ENCODE data around the gene GPR176.

GPR176 gene

GRCh38 chr15:39888809-39889208 is 31.3 kb downstream of the GPR176 start:
- Histone ChIP-seq H2AFZ (ENCODE audit: low read depth, low read length) (no peak overlapping the region), H3K4me1 (ENCODE audit: control insufficient read depth, insufficient read depth, low read depth, low read length) (no peaks in the 10 kb centered on the region), H3K9ac (ENCODE audit: low read length) (no peak overlapping the region), H4K8ac (ENCODE audit: low read length) (no peak overlapping the region), H3K79me1 (replicated peaks; ENCODE audit: low read length, poor library complexity, severe bottlenecking) (peaks cover 32% of the 10 kb centered on the region), H4K91ac (ENCODE audit: low read length) (no peak overlapping the region), H3K4me3 (ENCODE audit: insufficient read depth in 1 of 2, low read depth in 1 of 2, low read length in 2 of 2) (no peak overlapping the region), H2BK15ac (ENCODE audit: low read depth, poor library complexity, severe bottlenecking) (no peak overlapping the region), H3K4ac (ENCODE audit: low read depth in 1 of 2, low read length in 2 of 2) (no peak overlapping the region), H2AK5ac (ENCODE audit: low read length, severe bottlenecking) (no peak overlapping the region), H3K18ac (ENCODE audit: low read depth in 1 of 2, low read length in 2 of 2) (no peak overlapping the region), H2BK5ac (ENCODE audit: low read depth, low read length, poor library complexity, severe bottlenecking) (no peak overlapping the region), H2BK12ac (ENCODE audit: low read length in 2 of 2) (no peak overlapping the region), H3K9me3 (ENCODE audit: control insufficient read depth, low read length) (no peaks in the 10 kb centered on the region), H3K14ac (ENCODE audit: low read length in 2 of 2) (no peak overlapping the region), H2BK120ac (ENCODE audit: low read depth, low read length) (no peak overlapping the region), H3K4me2 (ENCODE audit: low read length, poor library complexity, severe bottlenecking) (no peak overlapping the region), H3K36me3 (ENCODE audit: control insufficient read depth in 1 of 2, insufficient read depth in 2 of 2, low read depth in 1 of 2, low read length in 2 of 2) (peaks cover 0 to 2% of the 10 kb centered on the region in 2 experiments), H3K23ac (ENCODE audit: low read length in 2 of 2) (no peak overlapping the region), H3K27me3 (ENCODE audit: control insufficient read depth in 1 of 2, insufficient read depth in 1 of 2, low read length in 2 of 2) (no peaks in the 10 kb centered on the region), H3K27ac (ENCODE audit: low read length, poor library complexity, severe bottlenecking) (no peak overlapping the region)
- no peak for DNase-seq
- WGBS: 63% methylated on average over 2 of the region's 2 CpGs

GRCh38 chr15:39888243-39888642 is 31.8 kb downstream of the GPR176 start:
- Histone ChIP-seq H2BK15ac (ENCODE audit: low read depth, poor library complexity, severe bottlenecking) (no peak overlapping the region), H3K79me1 (replicated peaks; ENCODE audit: low read length, poor library complexity, severe bottlenecking) (peaks cover 32% of the 10 kb centered on the region)
- 82% methylated on average over 1 of the region's 1 CpG for WGBS

GRCh38 chr15:39887832-39888231 is 32.2 kb downstream of the GPR176 start:
- Histone ChIP-seq H2BK5ac (ENCODE audit: low read depth, low read length, poor library complexity, severe bottlenecking) (no peak overlapping the region), H3K9ac (ENCODE audit: low read length) (no peak overlapping the region), H2BK12ac (ENCODE audit: low read length in 2 of 2) (no peak overlapping the region), H4K8ac (ENCODE audit: low read length) (no peak overlapping the region), H3K36me3 (ENCODE audit: control insufficient read depth in 1 of 2, insufficient read depth in 2 of 2, low read depth in 1 of 2, low read length in 2 of 2) (peaks cover 0 to 2% of the 10 kb centered on the region in 2 experiments), H3K4me2 (ENCODE audit: low read length, poor library complexity, severe bottlenecking) (no peak overlapping the region), H3K18ac (ENCODE audit: low read depth in 1 of 2, low read length in 2 of 2) (no peak overlapping the region), H4K91ac (ENCODE audit: low read length) (no peak overlapping the region), H2BK120ac (ENCODE audit: low read depth, low read length) (no peak overlapping the region), H3K27ac (ENCODE audit: low read length, poor library complexity, severe bottlenecking) (no peak overlapping the region), H2BK15ac (ENCODE audit: low read depth, poor library complexity, severe bottlenecking) (no peak overlapping the region), H3K27me3 (ENCODE audit: control insufficient read depth in 1 of 2, insufficient read depth in 1 of 2, low read length in 2 of 2) (no peaks in the 10 kb centered on the region), H2AK5ac (ENCODE audit: low read length, severe bottlenecking) (no peak overlapping the region), H3K4ac (ENCODE audit: low read depth in 1 of 2, low read length in 2 of 2) (no peak overlapping the region), H3K23ac (ENCODE audit: low read length in 2 of 2) (no peak overlapping the region), H3K4me3 (ENCODE audit: insufficient read depth in 1 of 2, low read depth in 1 of 2, low read length in 2 of 2) (no peak overlapping the region), H3K4me1 (ENCODE audit: control insufficient read depth, insufficient read depth, low read depth, low read length) (no peaks in the 10 kb centered on the region), H3K14ac (ENCODE audit: low read length in 2 of 2) (no peak overlapping the region), H2AFZ (ENCODE audit: low read depth, low read length) (no peak overlapping the region), H3K9me3 (ENCODE audit: control insufficient read depth, low read length) (no peaks in the 10 kb centered on the region), H3K79me1 (replicated peaks; ENCODE audit: low read length, poor library complexity, severe bottlenecking) (peaks cover 32% of the 10 kb centered on the region)
- DNase-seq: peak; percentile 69
- WGBS: no CpG with 5 or more reads among the region's 1 CpG

More at GRCh38 chr15:39888243-39888642, 31.8 kb downstream of the GPR176 start:
- H3K27me3 ChIP-seq (ENCODE audit: control insufficient read depth in 1 of 2, insufficient read depth in 1 of 2, low read length in 2 of 2): no peaks in the 10 kb centered on the region
- peak overlapping the region; percentile 24 for H2AK5ac ChIP-seq (ENCODE audit: low read length, severe bottlenecking)
- H3K4me1 ChIP-seq (ENCODE audit: control insufficient read depth, insufficient read depth, low read depth, low read length): no peaks in the 10 kb centered on the region
- H3K9ac ChIP-seq (ENCODE audit: low read length): no peak overlapping the region
- peak overlapping the region in 1 of 2 experiments; percentile 51 for H2BK12ac ChIP-seq (ENCODE audit: low read length in 2 of 2)
- H4K91ac ChIP-seq (ENCODE audit: low read length): no peak overlapping the region
- no peak overlapping the region for H3K4me2 ChIP-seq (ENCODE audit: low read length, poor library complexity, severe bottlenecking)
- no peak overlapping the region for H3K27ac ChIP-seq (ENCODE audit: low read length, poor library complexity, severe bottlenecking)
- no peak overlapping the region for H2BK5ac ChIP-seq (ENCODE audit: low read depth, low read length, poor library complexity, severe bottlenecking)
- no peak overlapping the region for H3K14ac ChIP-seq (ENCODE audit: low read length in 2 of 2)
- H2BK120ac ChIP-seq (ENCODE audit: low read depth, low read length): no peak overlapping the region
- H3K9me3 ChIP-seq (ENCODE audit: control insufficient read depth, low read length): no peaks in the 10 kb centered on the region
- no peak overlapping the region for H2AFZ ChIP-seq (ENCODE audit: low read depth, low read length)
- H3K4me3 ChIP-seq (ENCODE audit: insufficient read depth in 1 of 2, low read depth in 1 of 2, low read length in 2 of 2): no peak overlapping the region
- H3K23ac ChIP-seq (ENCODE audit: low read length in 2 of 2): no peak overlapping the region
- peak overlapping the region in 1 of 2 experiments; percentile 42 for H3K18ac ChIP-seq (ENCODE audit: low read depth in 1 of 2, low read length in 2 of 2)
- no peak overlapping the region for H3K4ac ChIP-seq (ENCODE audit: low read depth in 1 of 2, low read length in 2 of 2)
- peak overlapping the region; percentile 32 for H4K8ac ChIP-seq (ENCODE audit: low read length)
- peaks cover 0 to 2% of the 10 kb centered on the region in 2 experiments for H3K36me3 ChIP-seq (ENCODE audit: control insufficient read depth in 1 of 2, insufficient read depth in 2 of 2, low read depth in 1 of 2, low read length in 2 of 2)
- DNase-seq: peak; percentile 30

GRCh38 chr15:39887211-39887610 is 32.9 kb downstream of the GPR176 start:
- Histone ChIP-seq H3K4me2 (ENCODE audit: low read length, poor library complexity, severe bottlenecking) (no peak overlapping the region), H3K23ac (ENCODE audit: low read length in 2 of 2) (no peak overlapping the region), H3K27me3 (ENCODE audit: control insufficient read depth in 1 of 2, insufficient read depth in 1 of 2, low read length in 2 of 2) (no peaks in the 10 kb centered on the region), H3K27ac (ENCODE audit: low read length, poor library complexity, severe bottlenecking) (no peak overlapping the region), H3K36me3 (ENCODE audit: control insufficient read depth in 1 of 2, insufficient read depth in 2 of 2, low read depth in 1 of 2, low read length in 2 of 2) (peaks cover 0 to 2% of the 10 kb centered on the region in 2 experiments), H3K4me1 (ENCODE audit: control insufficient read depth, insufficient read depth, low read depth, low read length) (no peaks in the 10 kb centered on the region), H3K9me3 (ENCODE audit: control insufficient read depth, low read length) (no peaks in the 10 kb centered on the region), H2BK15ac (ENCODE audit: low read depth, poor library complexity, severe bottlenecking) (no peak overlapping the region), H3K79me1 (replicated peaks; ENCODE audit: low read length, poor library complexity, severe bottlenecking) (peaks cover 29% of the 10 kb centered on the region), H2BK120ac (ENCODE audit: low read depth, low read length) (no peak overlapping the region), H2AFZ (ENCODE audit: low read depth, low read length) (no peak overlapping the region), H4K91ac (ENCODE audit: low read length) (no peak overlapping the region), H2BK12ac (ENCODE audit: low read length in 2 of 2) (no peak overlapping the region), H4K8ac (ENCODE audit: low read length) (no peak overlapping the region), H3K18ac (ENCODE audit: low read depth in 1 of 2, low read length in 2 of 2) (no peak overlapping the region), H2AK5ac (ENCODE audit: low read length, severe bottlenecking) (no peak overlapping the region), H3K9ac (ENCODE audit: low read length) (no peak overlapping the region), H2BK5ac (ENCODE audit: low read depth, low read length, poor library complexity, severe bottlenecking) (no peak overlapping the region), H3K4me3 (ENCODE audit: insufficient read depth in 1 of 2, low read depth in 1 of 2, low read length in 2 of 2) (no peak overlapping the region), H3K14ac (ENCODE audit: low read length in 2 of 2) (no peak overlapping the region), H3K4ac (ENCODE audit: low read depth in 1 of 2, low read length in 2 of 2) (no peak overlapping the region)
- DNase-seq: no peak
- 69% methylated on average over 1 of the region's 1 CpG for WGBS

Measured in mesenchymal stem cell (in vitro differentiated cells and primary cell).